ENCODE data around the gene ABLIM1.

The ABLIM1 gene

GRCh38 chr10:114508376-114508775 lies 149.7 kb downstream of the ABLIM1 start:
- no peak for DNase-seq

- DNase-seq = no peak
Observed at GRCh38 chr10:114507449-114507848, 150.6 kb downstream of the ABLIM1 start.

- DNase-seq = no peak
Observed at GRCh38 chr10:114506871-114507385, 151.1 kb downstream of the ABLIM1 start.

GRCh38 chr10:114504769-114505579 lies 153.1 kb downstream of the ABLIM1 start:
- no peak for DNase-seq

GRCh38 chr10:114502074-114502473 lies 156.0 kb downstream of the ABLIM1 start:
- no peak for DNase-seq

- no peak for DNase-seq
Observed at GRCh38 chr10:114501650-114502049, 156.4 kb downstream of the ABLIM1 start.

- no peak for DNase-seq
Observed at GRCh38 chr10:114500643-114501042, 157.4 kb downstream of the ABLIM1 start.

GRCh38 chr10:114499630-114500190 lies 158.4 kb downstream of the ABLIM1 start:
- DNase-seq = peak; percentile 46

GRCh38 chr10:114499116-114499515 lies 159.0 kb downstream of the ABLIM1 start:
- DNase-seq = no peak

GRCh38 chr10:114498413-114499111 lies 159.5 kb downstream of the ABLIM1 start:
- peak; percentile 20 for DNase-seq

- no peak for DNase-seq
Observed at GRCh38 chr10:114495303-114495702, 162.8 kb downstream of the ABLIM1 start.

- DNase-seq = peak; percentile 39
Observed at GRCh38 chr10:114492351-114493037, 165.6 kb downstream of the ABLIM1 start.

- DNase-seq = no peak
Observed at GRCh38 chr10:114491933-114492332, 166.1 kb downstream of the ABLIM1 start.

- no peak for DNase-seq
Observed at GRCh38 chr10:114491419-114491818, 166.7 kb downstream of the ABLIM1 start.

GRCh38 chr10:114489521-114490310 lies 168.4 kb downstream of the ABLIM1 start:
- DNase-seq = no peak

GRCh38 chr10:114487815-114488536 lies 170.1 kb downstream of the ABLIM1 start:
- no peak for DNase-seq

- DNase-seq = peak; percentile 27
Observed at GRCh38 chr10:114486938-114487814, 170.9 kb downstream of the ABLIM1 start.

- DNase-seq = no peak
Observed at GRCh38 chr10:114485696-114486400, 172.2 kb downstream of the ABLIM1 start.

GRCh38 chr10:114483575-114483974 lies 174.5 kb downstream of the ABLIM1 start:
- DNase-seq = no peak
